NCI-H1092 (cell line): ENCODE data around the gene CFAP251.
A peak's percentile ranks its signal among the peaks of the same experiment; 100 is the strongest.

Source experiments
- DNase-seq: peaks from one replicate; lab custom pipeline; 2025; lab: John Stamatoyannopoulos, UW

The CFAP251 gene

GRCh38 chr12:122001466-122002209 is 83.2 kb downstream of the CFAP251 start:
- DNase-seq = no peak

GRCh38 chr12:122003651-122004611 is 85.5 kb downstream of the CFAP251 start:
- DNase-seq = no peak

- DNase-seq = no peak
Measured at GRCh38 chr12:122004633-122005071, 86.3 kb downstream of the CFAP251 start.

- DNase-seq = no peak
Measured at GRCh38 chr12:122005252-122005776, 86.9 kb downstream of the CFAP251 start.

GRCh38 chr12:122006186-122006926 is 88.0 kb downstream of the CFAP251 start:
- DNase-seq = no peak

- DNase-seq = no peak
Measured at GRCh38 chr12:122009741-122010140, 91.3 kb downstream of the CFAP251 start.

GRCh38 chr12:122012184-122012583 is 93.8 kb downstream of the CFAP251 start:
- DNase-seq = no peak

GRCh38 chr12:122013136-122013535 is 94.7 kb downstream of the CFAP251 start:
- DNase-seq = no peak

GRCh38 chr12:122013791-122014590 is 95.6 kb downstream of the CFAP251 start:
- no peak for DNase-seq

- DNase-seq = no peak
Measured at GRCh38 chr12:122014781-122015180, 96.4 kb downstream of the CFAP251 start.

- DNase-seq = no peak
Measured at GRCh38 chr12:122018457-122018856, 100.1 kb downstream of the CFAP251 start.

- no peak for DNase-seq
Measured at GRCh38 chr12:122018937-122019336, 100.5 kb downstream of the CFAP251 start.

- no peak for DNase-seq
Measured at GRCh38 chr12:122020795-122021192, 102.4 kb downstream of the CFAP251 start.

- peak; percentile 29 for DNase-seq
Measured at GRCh38 chr12:122021193-122021821, 102.9 kb downstream of the CFAP251 start.

GRCh38 chr12:122021822-122022392 is 103.5 kb downstream of the CFAP251 start, which contains the start of gene BCL7A:
Gene BCL7A (plus strand): TSS chr12:122021884. CDS start chr12:122022092, 208 bp downstream.
- DNase-seq = peak; percentile 29

- DNase-seq = no peak
Measured at GRCh38 chr12:122022393-122023338, 104.3 kb downstream of the CFAP251 start.

- DNase-seq = no peak
Measured at GRCh38 chr12:122023339-122024131, 105.1 kb downstream of the CFAP251 start.

GRCh38 chr12:122024132-122024785 is 105.9 kb downstream of the CFAP251 start:
- no peak for DNase-seq
